ENCODE results near the gene PRAMEF2. TPM values are rescaled to one million over a fixed set of nuclear protein-coding genes. Genes with fewer than 3 reads are reported as not detected.
"Not testable (repeated sequence)": the region's sequence is repeated elsewhere in the genome, so short reads cannot be mapped to it uniquely, and the experiment has no call there.

Gene PRAMEF2
- not detected for polyA plus RNA-seq (2012; ENCODE audit: insufficient read depth, insufficient read length)

GRCh38 chr1:12856786-12857185 is at the start of gene PRAMEF2:
TSS of gene PRAMEF2 (plus strand) at chr1:12857086. CDS start at chr1:12859010, 1,924 bp downstream.
- DNase-seq (ENCODE audit: low read depth, low spot score); H3K4me3 ChIP-seq (ENCODE audit: low read length): not testable (repeated sequence)

DNA sequence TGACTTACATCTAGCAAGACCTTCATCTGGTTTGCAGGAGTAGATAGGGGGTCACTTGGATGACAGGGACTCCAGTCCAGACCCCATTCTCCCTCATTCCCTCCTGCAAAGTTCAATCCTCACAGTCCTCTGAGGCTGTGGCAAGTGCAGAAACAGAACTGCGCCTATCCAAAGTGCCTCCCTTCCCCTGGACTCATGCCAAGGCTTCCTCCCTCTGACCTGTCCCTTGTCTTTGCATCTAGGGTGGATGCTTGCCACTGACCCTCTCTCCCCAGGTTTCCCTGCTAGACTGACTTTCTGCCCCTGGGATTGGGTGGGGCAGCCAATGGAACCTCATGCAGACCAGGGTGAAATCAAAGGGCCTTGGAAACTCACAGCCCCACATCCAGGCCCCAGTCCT is 47.0 kb upstream of the PRAMEF2 start:
- DNase-seq (ENCODE audit: low read depth, low spot score) = no peak
- H3K4me3 ChIP-seq (ENCODE audit: low read length) = no peak overlapping the region

DNA sequence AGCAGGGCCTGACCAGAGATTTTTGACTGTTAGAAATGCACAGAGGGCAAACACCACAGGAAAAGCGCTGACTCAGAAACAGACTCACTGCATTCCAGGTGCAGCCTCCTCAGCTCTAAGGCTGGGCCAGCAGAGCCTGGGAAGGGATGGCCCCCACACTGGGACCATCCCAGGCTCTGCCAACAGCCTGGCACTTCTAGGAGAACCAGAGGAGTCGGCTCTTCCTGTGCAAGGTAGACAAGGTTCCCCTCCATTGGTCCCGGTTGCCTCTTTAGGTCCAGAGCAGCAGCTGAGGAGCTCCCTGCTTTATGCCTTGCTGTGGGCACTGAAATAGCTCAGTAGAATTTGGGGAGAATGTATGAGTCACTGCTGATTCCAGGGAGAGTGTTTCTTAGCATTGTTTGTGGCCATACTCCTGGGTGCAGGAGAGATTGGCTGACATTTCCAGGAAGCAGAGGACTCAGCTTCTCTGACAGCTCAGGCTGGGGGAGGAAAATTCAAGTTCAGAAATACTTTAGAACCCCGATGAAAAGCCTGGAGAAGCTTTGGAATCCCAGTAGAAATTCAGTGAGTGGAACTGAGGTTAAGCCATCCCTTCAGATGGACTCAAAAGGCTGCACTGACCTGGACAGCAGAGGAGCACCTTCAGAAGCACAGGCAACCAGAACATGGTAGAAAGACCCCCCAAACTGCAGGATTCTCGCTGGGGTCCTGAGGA is 46.0 kb upstream of the PRAMEF2 start:
- H3K4me3 ChIP-seq (ENCODE audit: low read length) = no peak overlapping the region
- no peak for DNase-seq (ENCODE audit: low read depth, low spot score)

GRCh38 chr1:12811409-12811784 is 45.5 kb upstream of the PRAMEF2 start:
- no peak for DNase-seq (ENCODE audit: low read depth, low spot score)

GRCh38 chr1:12819061-12819460 is 37.8 kb upstream of the PRAMEF2 start:
- DNase-seq (ENCODE audit: low read depth, low spot score) = peak; percentile 22

More at GRCh38 chr1:12811409-12811784, 45.5 kb upstream of the PRAMEF2 start:
- H3K4me3 ChIP-seq (ENCODE audit: low read length) = no peak overlapping the region

GRCh38 chr1:12831310-12831709 is 25.6 kb upstream of the PRAMEF2 start, which contains the start of gene PRAMEF11:
TSS of gene PRAMEF11 (minus strand) at chr1:12831410. CDS start at chr1:12828789, 2,621 bp downstream.
- H3K4me3 ChIP-seq (ENCODE audit: low read length); DNase-seq (ENCODE audit: low read depth, low spot score): not testable (repeated sequence)

More at GRCh38 chr1:12819061-12819460, 37.8 kb upstream of the PRAMEF2 start:
- H3K4me3 ChIP-seq (ENCODE audit: low read length) = not testable (repeated sequence)

- H3K4me3 ChIP-seq (ENCODE audit: low read length); DNase-seq (ENCODE audit: low read depth, low spot score): not testable (repeated sequence)
Observed at GRCh38 chr1:12833251-12833650, 23.6 kb upstream of the PRAMEF2 start.

DNA sequence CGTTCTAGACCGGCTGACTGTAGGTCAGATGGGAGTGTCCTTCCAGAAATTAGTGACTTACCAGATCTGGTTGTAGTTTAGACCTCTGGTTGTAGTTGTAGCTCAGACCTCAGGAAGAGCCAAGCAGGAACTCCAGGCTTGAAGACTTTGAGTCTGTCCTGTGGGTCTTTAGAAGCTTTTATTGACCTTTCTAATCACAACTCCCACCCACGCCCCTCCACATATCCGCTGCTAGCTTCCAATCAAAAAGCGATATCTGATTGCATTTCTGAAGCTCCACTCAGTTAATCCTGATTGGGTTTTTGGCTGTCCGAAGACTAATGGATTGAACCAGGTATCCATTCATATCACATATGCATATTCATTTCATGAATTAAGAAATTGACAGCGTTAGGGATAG is 8.3 kb upstream of the PRAMEF2 start, which contains the start of gene HNRNPCL1:
TSS of gene HNRNPCL1 (minus strand) at position 101 of the 400 bp plus-strand sequence. CDS start 431 bp downstream, outside the sequence.
- H3K4me3 ChIP-seq (ENCODE audit: low read length); DNase-seq (ENCODE audit: low read depth, low spot score): not testable (repeated sequence)

DNA sequence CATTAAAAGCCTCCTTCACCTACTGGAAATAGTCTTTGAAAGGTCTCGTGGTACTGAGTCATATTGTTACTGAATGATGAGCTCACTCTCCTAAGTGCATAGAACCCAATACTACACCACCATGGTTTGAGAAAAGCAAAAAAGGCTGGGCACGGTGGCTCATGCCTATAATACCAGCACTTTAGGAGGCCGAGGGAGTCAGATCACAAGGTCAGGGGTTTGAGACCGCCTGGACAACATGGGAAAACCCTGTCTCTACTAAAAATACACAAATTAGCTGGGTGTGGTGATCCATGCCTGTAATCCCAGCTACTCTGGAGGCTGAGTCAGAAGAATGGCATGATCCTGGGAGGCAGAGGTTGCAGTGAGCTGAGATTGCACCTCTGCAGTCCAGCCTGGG is 5.1 kb upstream of the PRAMEF2 start:
- H3K4me3 ChIP-seq (ENCODE audit: low read length) = no peak overlapping the region

GRCh38 chr1:12863131-12863880 is 6.4 kb downstream of the PRAMEF2 start:
- not testable (repeated sequence) for H3K4me3 ChIP-seq (ENCODE audit: low read length); DNase-seq (ENCODE audit: low read depth, low spot score)

More for the DNA sequence above, 5.1 kb upstream of the PRAMEF2 start:
- no peak for DNase-seq (ENCODE audit: low read depth, low spot score)

- not testable (repeated sequence) for H3K4me3 ChIP-seq (ENCODE audit: low read length)
- peak; percentile 1 for DNase-seq (ENCODE audit: low read depth, low spot score)
Observed at GRCh38 chr1:12878453-12878852, 21.6 kb downstream of the PRAMEF2 start.

GRCh38 chr1:12886101-12886500 is 29.2 kb downstream of the PRAMEF2 start, which contains the start of gene PRAMEF4:
TSS of gene PRAMEF4 (minus strand) at chr1:12886201. CDS start at chr1:12883394, 2,807 bp downstream.
- not testable (repeated sequence) for DNase-seq (ENCODE audit: low read depth, low spot score)

DNA sequence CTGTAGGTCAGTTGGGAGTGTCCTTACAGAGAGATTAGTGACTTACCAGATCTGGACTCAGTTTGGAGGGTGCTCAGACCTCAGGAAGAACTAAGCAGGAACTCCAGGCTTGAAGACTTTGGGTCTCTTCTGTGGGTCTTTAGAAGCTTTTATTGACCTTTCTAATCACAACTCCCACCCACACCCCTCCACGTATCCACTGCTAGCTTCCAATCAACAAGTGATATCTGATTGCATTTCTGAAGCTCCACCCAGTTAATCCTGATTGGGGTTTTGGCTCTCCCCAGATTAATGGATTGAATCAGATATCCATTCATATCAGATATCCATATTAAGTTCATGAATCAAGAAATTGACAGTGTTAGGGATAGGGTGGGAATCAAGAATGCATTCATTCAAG is 41.3 kb downstream of the PRAMEF2 start, which contains the start of gene PRAMEF10:
TSS of gene PRAMEF10 (minus strand) at position 101 of the 400 bp plus-strand sequence. CDS start 2,423 bp downstream, outside the sequence.
- not testable (repeated sequence) for DNase-seq (ENCODE audit: low read depth, low spot score); H3K4me3 ChIP-seq (ENCODE audit: low read length)

More at GRCh38 chr1:12886101-12886500, 29.2 kb downstream of the PRAMEF2 start, which contains the start of gene PRAMEF4:
- H3K4me3 ChIP-seq (ENCODE audit: low read length) = not testable (repeated sequence)

DNA sequence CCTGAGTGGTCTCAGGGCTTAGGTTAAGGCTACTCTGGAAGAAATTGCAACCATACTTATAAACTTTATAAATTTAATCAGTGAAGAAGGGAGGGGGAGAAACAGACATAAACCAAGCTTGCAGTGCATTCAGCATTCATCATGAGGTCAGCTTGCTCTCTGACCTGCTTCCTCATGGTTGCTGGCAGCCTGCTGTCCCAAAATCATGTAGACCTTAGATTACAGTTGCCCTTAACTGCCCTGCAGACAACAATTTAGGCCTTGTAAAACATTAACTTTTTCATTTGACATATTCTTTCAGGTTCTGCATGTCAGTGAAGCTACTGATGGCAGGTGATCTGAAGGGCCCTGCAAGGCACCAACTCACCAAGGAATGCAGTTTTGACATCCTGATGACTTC is 42.3 kb downstream of the PRAMEF2 start:
- not testable (repeated sequence) for DNase-seq (ENCODE audit: low read depth, low spot score); H3K4me3 ChIP-seq (ENCODE audit: low read length)

- not testable (repeated sequence) for DNase-seq (ENCODE audit: low read depth, low spot score); H3K4me3 ChIP-seq (ENCODE audit: low read length)
Observed at GRCh38 chr1:12903793-12904572, 47.1 kb downstream of the PRAMEF2 start.

Measured in Jurkat, Clone E6-1 (cell line).